ENCODE results near the gene ABHD16A.

The ABHD16A gene

GRCh38 chr6:31730631-31731086 is 27.5 kb upstream of the ABHD16A start:
- no peak for DNase-seq

DNA sequence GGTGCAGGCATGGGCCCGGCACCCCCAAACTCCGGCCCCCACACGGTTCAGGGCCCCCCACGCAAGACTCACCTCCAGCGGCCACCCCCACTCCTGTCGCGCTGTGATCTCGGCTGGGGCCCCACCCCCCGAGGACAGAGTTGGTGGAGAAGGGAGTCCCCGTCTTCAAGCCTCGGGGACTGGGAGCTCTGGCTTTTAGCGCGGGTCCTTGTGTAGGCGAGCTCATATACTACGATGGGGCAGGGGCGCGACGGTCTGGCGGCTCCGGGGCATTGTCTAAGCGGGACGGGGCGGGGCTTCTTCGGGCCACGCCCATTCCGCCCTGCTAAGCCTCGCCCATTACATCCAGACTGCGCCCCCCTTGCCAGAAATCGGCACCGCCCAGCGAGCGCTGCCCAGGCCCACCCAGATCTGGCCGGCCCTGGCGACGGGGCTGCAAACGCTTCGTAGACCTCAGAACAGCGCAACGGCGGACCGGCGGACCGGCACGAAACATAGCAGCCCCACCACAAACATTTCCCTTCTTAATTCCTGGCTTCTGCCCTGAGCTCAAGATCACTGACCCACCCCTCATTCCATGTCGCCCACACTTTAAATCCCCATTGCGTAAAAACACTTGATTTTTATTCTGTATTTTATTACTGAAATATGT is 27.0 kb upstream of the ABHD16A start:
- DNase-seq = peak; percentile 56

- DNase-seq = peak; percentile 71
Observed at GRCh38 chr6:31729515-31729978, 26.4 kb upstream of the ABHD16A start.

- no peak for DNase-seq
Observed at GRCh38 chr6:31728767-31729514, 25.8 kb upstream of the ABHD16A start, which contains the start of gene DDAH2. Gene DDAH2, minus strand, starts transcription at chr6:31729299. Its CDS starts 138 bp downstream, at chr6:31729161.

GRCh38 chr6:31727717-31728671 is 24.9 kb upstream of the ABHD16A start:
- no peak for DNase-seq

- no peak for DNase-seq
Observed at GRCh38 chr6:31727034-31727716, 24.1 kb upstream of the ABHD16A start.

GRCh38 chr6:31725502-31726350 is 22.6 kb upstream of the ABHD16A start:
- DNase-seq = no peak

GRCh38 chr6:31723980-31724691 is 21.0 kb upstream of the ABHD16A start:
- no peak for DNase-seq

DNA sequence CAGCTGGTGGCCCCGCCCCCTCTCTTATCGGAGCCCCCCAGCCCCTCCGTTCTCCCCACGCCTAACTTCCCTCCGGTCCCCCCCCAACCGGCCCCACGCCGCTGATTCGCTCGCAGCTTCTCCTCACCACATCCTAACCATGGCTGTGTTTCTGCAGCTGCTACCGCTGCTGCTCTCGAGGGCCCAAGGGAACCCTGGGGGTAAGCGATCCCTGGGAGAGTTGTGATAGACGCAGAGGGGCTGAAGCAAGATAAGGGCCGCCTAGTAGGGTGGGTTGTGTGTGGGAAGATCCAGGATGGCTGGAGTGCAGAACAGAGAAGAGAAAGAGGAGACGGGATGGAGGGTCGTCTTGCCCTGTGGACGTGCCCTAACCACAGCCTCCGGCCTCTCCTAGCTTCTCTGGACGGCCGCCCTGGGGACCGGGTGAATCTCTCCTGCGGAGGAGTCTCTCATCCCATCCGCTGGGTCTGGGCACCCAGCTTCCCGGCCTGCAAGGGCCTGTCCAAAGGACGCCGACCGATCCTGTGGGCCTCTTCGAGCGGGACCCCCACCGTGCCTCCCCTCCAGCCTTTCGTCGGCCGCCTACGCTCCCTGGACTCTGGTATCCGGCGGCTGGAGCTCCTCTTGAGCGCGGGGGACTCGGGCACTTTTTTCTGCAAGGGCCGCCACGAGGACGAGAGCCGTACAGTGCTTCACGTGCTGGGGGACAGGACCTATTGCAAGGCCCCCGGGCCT is 20.3 kb upstream of the ABHD16A start, which contains the start of gene MPIG6B:
MPIG6B (plus strand) TSS at position 129 of the 735 bp plus-strand sequence; CDS start at position 140, 11 bp downstream.
- DNase-seq = no peak

DNA sequence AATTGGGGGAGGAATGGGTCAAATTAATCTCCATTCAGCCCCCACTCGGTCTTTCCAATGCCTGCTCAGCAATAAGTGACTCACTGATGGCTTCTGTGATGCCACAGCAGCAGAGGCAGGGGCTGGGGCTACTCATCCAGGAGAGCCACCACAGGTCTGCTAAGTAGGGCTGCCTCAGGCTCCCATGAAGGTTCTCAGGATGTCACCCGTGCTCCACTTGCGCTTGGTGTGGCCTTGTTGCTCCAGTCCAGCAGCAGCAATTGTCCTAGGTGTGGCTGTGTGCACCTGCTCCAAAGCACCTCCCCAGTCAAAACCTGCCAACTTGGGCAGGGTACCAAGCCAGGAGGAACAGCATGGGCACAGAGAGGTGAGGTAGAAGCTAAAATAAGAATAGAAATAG is 19.0 kb upstream of the ABHD16A start:
- no peak for DNase-seq

GRCh38 chr6:31721351-31722020 is 18.4 kb upstream of the ABHD16A start, which contains the start of gene LY6G6C:
Gene LY6G6C, minus strand, starts transcription at chr6:31721746. Its CDS starts 67 bp downstream, at chr6:31721679.
- no peak for DNase-seq

GRCh38 chr6:31720196-31720770 is 17.2 kb upstream of the ABHD16A start:
- no peak for DNase-seq

DNA sequence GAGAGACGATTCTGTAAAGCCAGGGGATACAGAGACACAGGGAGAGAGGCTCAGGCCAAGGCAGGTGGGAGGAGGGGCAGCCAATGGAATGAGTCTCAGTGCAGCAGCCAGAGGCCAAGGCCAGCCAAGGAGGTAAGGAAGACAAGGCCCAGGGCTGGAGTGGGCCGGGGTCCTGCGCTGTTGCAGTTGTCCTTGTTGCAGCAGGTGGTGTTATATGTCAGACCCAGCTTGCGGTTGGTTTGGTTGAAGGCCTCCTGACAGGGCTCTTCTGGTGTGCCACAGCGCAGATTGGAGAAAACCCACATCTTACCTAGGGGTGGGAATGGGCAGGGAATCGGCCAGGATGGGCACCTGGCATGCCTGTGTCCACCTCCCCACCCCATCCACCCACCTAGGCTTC is 15.9 kb upstream of the ABHD16A start:
- DNase-seq = no peak

DNA sequence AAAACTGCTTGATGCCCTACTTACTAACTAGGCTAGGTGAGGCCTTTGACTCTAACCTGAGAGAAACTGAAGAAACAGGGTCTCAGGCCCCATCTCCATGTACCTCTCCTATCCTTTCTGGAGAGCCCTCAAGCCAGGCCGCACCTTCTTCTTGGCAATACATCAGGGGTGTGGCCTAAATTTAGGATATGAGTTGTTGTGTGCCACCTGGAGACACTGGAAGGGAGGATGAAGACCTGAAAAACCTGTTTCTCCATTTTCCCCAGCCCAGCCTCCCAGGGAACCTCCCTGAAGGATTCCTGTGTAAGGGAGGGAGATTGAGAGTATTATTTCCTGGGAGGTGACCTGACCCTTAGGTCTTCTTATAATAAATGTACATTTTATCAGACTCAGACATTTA is 15.1 kb upstream of the ABHD16A start:
- no peak for DNase-seq

DNA sequence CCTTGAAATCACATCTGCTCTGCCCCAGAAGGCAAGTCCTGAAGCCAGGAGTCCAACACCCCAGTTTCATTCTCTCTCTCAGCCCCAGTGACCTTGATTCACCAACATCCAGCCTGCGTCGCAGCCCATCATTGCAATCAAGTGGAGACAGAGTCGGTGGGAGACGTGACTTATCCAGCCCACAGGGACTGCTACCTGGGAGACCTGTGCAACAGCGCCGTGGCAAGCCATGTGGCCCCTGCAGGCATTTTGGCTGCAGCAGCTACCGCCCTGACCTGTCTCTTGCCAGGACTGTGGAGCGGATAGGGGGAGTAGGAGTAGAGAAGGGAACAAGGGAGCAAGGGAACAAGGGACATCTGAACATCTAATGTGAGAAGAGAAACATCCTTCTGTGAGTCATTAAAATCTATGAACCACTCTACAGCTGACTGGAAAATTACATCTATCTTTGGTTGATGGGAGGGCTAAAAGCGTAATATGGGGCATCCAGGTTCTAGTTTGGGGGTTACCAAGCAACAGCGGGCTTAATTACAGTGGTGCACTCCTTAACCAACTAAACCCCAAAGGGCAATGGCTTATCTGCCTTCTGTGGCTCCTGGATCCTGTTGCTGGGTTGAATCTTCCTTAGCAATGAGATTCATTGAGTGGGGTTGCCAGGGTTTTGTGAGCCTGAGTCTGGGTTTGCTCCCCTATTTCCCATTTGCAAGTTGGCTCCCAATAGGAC is 14.5 kb upstream of the ABHD16A start:
- no peak for DNase-seq

DNA sequence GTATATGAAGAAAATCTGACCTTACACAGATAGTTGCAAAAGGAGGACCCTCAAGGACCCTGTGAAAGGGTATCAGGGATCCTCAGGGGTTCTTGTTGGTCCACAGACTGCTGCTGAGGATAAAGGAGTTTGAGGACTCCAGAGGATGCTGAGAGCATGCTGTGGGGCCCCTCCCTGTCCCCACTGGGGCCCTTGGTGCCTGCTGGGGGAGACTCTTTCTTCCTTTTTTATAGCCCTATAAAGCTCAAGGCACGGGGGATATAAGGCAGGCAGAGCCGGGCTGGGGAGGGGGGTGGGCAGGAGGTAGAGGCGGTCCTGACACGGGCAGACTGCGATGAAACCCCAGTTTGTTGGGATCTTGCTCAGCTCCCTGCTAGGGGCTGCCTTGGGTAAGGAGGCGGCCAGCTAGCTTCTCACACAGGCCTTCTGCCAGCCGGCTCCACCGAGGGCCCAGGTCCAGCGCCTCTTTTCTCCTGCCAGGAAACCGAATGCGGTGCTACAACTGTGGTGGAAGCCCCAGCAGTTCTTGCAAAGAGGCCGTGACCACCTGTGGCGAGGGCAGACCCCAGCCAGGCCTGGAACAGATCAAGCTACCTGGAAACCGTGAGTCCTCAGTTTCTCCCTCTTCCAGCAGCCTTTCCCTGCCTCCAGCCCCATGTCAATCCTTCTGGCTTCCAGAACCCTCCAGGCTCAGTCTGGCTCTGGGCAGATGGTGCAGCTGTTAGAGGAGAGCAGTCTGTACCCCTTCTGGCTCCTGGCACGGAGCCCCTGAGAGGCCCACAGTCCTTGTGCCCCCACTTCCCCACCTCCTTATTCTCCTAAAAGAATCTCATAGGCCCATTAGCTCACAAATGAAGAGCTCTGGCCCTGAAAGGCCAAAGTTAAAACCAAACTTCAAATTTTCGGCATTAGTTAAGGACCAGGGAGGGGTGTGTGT is 12.2 kb upstream of the ABHD16A start, which contains the start of gene LY6G6D:
LY6G6D (plus strand) TSS at position 327 of the 937 bp plus-strand sequence; CDS start at position 335, 8 bp downstream.
- no peak for DNase-seq
